NCI-H2227 (cell line): ENCODE data around the gene CCM2.
"Not testable (repeated sequence)": the region's sequence is repeated elsewhere in the genome, so short reads cannot be mapped to it uniquely, and the experiment has no call there.

Experiments
- DNase-seq: peaks from one replicate; lab custom pipeline; 2025; ENCODE audit not compliant: unreplicated experiment; lab: John Stamatoyannopoulos, UW

CCM2 gene

GRCh38 chr7:45098983-45099839, 99.2 kb downstream of the CCM2 start:
- DNase-seq: no peak

- no peak for DNase-seq
These were observed 100.1 kb downstream of the CCM2 start for GRCh38 chr7:45099891-45100760.

- DNase-seq: no peak
These were observed 100.9 kb downstream of the CCM2 start for GRCh38 chr7:45100761-45101480.

DNA sequence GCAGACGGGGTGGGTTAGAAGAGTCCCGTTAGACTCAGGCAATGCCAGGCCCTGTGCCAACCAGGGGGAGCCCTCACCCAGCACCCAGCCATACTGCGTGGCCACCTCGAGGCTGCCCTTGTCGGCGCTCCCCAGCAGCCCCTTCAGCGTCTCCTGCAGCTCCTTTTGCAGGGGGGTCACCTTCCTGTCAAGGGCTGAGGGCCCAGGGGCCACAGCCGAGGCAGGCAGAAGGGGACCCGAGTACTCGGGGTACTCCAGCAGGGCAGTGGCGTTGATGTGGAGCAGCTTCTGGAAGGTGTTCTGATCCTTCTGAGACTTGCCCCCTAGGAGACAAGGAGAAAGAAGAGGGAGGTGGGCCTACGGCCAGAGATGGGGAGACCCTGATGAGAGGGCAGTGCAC, 101.7 kb downstream of the CCM2 start:
- DNase-seq: no peak

GRCh38 chr7:45102785-45103712, 103.0 kb downstream of the CCM2 start:
- no peak for DNase-seq

DNA sequence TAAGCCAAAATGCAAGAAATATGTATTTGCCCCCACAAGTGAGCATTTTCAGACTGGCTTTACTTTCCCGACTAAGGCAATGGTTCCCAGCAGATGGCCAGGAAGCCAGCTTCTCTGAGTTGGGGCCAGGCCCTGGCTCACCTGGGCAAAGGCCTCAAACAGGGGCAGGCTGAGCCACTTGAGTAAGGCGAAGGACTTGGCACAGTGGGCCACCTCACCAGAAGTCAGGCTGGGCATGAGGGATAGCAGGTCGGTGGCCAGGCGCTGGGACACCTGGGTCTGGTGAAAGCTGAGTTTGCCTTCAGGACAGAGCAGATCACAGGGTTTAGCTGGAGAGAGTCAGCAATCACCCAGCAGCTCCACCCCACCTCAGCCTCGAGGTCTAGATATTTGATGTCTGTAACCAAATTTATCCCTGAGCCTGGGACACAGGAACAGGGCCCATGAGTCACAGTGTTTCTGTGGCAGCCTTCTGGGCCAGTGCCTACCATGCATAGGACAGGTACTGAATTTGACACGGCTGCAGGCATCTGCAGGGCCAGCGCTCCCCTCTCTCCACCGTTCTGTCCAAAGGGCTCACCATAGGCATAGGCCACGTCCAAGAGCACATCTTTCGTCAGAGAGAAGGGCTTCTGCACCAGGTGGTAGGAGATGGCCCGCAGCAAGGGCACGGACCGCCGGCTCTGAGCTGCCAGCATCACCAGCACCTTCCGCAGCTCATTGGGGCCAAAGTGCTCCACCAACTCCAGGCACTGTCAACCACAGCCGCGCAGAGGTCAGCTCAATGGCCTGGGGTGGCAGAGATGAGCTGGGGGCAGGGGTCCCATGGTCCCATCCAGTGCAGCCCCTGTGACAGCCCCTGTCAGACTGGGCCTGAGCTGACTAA, 104.2 kb downstream of the CCM2 start:
- no peak for DNase-seq

GRCh38 chr7:45104844-45105587, 105.0 kb downstream of the CCM2 start:
- no peak for DNase-seq

GRCh38 chr7:45105588-45106188, 105.7 kb downstream of the CCM2 start:
- DNase-seq: no peak

- DNase-seq: no peak
These were observed 106.8 kb downstream of the CCM2 start for GRCh38 chr7:45106820-45107219.

DNA sequence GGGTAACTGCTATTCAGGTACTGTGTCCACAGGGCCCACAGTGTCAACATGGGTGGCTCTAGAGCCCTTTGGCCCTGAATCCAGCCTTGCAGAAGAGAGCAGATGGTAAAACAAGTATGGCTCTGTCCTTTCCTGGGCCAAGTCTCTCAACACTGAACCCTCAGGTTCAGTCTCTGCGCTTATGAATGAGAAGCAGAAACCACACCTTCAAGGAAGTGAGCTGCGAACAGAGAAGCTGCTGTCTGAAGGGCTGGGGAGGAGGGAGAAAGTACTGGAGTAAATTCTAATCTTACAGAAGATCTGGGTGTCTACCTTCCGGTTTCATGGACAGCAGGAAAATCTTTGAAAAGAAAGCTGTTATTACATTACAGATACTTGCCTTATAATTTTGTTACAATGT, 107.4 kb downstream of the CCM2 start:
- no peak for DNase-seq

DNA sequence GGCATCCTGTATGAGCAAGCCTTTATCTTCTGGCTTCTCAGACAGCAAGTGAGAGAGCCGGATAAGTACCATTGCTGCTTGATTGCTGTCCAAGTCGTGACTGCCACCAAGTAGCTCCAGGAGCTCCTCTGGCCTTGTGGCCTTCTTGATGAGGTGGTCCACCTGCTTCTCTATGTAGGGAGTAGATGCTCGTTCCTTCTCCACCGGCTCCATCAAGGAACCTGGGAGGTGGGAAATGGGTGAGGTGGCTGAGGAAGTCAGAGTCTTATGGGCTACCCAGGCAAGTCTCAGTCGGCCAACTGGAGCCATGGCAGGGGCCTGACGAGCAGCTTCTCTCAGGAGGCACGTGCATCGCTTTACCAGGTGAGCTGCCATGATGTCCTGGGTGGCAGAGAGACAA, 108.9 kb downstream of the CCM2 start:
- no peak for DNase-seq

DNA sequence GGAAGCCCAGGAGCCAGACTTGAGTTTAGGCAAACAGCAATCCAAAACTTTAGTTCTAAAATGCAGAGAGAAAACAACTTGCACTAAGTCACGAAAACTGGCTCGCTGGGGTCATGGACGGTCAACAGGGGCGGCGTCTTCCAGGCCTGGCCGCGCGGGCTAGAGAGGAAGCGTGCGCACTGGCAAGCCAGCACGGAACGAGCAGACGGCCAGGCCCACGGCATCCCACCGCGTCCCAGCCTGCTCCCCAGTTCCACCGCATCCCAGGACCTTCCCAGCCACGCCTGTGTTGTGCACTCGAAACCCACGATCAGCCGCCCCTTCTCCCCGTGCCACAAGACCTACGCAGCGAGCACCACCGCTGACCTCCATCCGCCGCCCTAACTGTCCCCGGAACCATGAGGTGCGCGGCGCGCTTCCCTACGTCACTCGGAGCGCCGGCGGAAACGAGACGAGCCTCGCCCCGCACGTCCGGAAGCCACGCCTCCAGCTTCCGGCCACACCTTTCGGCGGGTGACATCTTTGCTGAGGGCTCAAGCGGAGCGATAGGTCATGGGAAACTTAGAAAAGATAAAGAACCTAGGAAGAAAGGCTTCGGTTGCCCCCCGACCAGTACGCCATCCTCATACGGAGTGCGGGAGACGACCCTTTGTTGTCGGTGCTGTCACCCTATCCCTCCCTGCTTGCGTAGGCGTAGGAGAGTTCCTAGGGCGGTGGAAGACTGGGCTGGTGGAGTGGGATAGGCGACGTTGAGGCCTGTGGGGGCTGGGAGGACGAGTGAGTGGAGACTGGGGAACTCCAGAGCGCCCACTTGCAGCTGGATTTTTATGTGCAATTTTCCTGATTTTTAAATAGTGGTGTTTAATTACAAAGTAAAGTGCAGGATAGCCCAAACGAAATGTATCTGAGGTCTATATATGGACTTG, 111.6 kb downstream of the CCM2 start, which contains the start of gene TBRG4:
TBRG4 (minus strand) TSS at position 400 of the 926 bp plus-strand sequence. CDS start 2,460 bp downstream, outside the sequence.
- peak; percentile 96 for DNase-seq

DNA sequence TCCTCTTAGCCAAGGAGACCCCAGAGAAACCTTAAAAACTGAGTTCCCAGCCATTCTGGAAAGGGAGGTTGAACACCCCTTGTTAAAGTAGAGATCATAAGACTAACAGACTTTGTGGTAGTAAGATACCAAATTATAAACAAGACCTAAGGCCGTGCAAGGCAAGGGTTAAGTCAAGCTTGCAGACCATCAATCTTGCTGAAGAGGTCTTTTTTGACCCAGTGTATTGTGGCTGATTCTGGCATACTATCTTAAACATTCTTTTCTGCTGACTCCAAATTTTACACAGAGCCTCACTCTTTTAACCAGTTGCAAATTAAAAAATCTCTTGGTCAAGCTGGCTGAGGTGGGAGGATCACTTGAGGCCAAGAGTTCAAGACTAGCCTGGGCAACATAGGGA, 112.6 kb downstream of the CCM2 start:
- DNase-seq: no peak

DNA sequence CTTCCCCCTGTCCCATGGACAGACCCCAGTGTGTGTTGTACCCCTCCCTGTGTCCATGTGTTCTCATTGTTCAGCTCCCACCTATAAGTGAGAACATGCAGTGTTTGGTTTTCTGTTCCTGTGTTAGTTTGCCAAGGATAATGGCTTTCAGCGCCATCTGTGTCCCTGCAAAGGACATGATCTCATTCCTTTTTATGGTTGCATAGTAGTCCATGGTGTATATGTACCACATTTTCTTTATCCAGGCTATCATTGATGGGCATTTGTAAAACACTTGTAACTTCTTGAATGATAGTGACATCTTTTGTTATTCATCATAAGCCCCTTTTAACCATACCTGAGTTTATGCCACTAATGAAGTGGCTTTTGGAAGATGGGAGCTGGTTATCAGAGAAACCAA, 114.3 kb downstream of the CCM2 start:
- not testable (repeated sequence) for DNase-seq

- DNase-seq: no peak
These were observed 114.9 kb downstream of the CCM2 start for GRCh38 chr7:45114926-45115325.

GRCh38 chr7:45116048-45116447, 116.0 kb downstream of the CCM2 start:
- DNase-seq: no peak

- DNase-seq: no peak
These were observed 117.6 kb downstream of the CCM2 start for GRCh38 chr7:45117582-45117981.
